OCI-LY3 (cell line): ENCODE results near the gene APCS.

Source experiments
- CTCF ChIP-seq: fragments of 200-600, 300-600 bp; sonication (generic); IDR thresholded peaks from 2 replicates; pipeline ENCODE4 v1.5.1; 2014; ENCODE audit warnings: antibody characterized with exemption, low read length, low read depth
- EZH2phosphoT487 ChIP-seq: fragments of 200-600 bp; shearing (Covaris generic); IDR thresholded peaks from 2 replicates; pipeline ENCODE4 v1.6.1; 2018; ENCODE audit warnings: antibody characterized with exemption, mixed run types, low read depth

GRCh38 chr1:159600894-159601293 lies 13.3 kb downstream of the APCS start:
- TF ChIP-seq CTCF (no peak), EZH2phosphoT487 (no peak)
